Endothelial cell of umbilical vein (primary cell): Measurements from ENCODE around the gene AMIGO1.

Experiments
- EZH2 ChIP-seq: IDR thresholded peaks from 2 replicates; pipeline ENCODE4 v1.6.1; 2012; ENCODE audit warnings: borderline replicate concordance, low read depth, mild to moderate bottlenecking, moderate library complexity, low read length, inconsistent platforms; ENCODE audit not compliant: severe bottlenecking
- GATA2 ChIP-seq: IDR thresholded peaks from 2 replicates; pipeline ENCODE4 v1.7.0; 2011; ENCODE audit warnings: low read depth, mild to moderate bottlenecking, moderate library complexity, mixed read lengths, low read length; ENCODE audit not compliant: insufficient read length, insufficient read depth
- MYC ChIP-seq: IDR thresholded peaks from one replicate; pipeline ENCODE4 v1.6.1; 2011; ENCODE audit warnings: mild to moderate bottlenecking, low read depth, low read length
- POLR2A ChIP-seq: IDR thresholded peaks from 2 replicates; pipeline ENCODE4 v1.6.1; 2012; ENCODE audit warnings: low read depth, mild to moderate bottlenecking, control low read depth, low read length
- POLR2AphosphoS5 ChIP-seq: IDR thresholded peaks from 2 replicates; pipeline ENCODE4 v1.6.1; 2012; ENCODE audit warnings: low read depth, mild to moderate bottlenecking, control low read depth, low read length, moderate library complexity; ENCODE audit not compliant: insufficient read depth
- TF ChIP-seq, protein P1 (sequence below), 2 donors: IDR thresholded peaks; 1 replicate in 1 of 2; 2 replicates in 1 of 2; pipeline ENCODE4 v1.5.1; 2011; ENCODE audit warnings: low read length in 2 of 2, mild to moderate bottlenecking in 2 of 2, moderate library complexity in 2 of 2, control low read depth in 1 of 2, inconsistent platforms in 1 of 2, low read depth in 1 of 2; ENCODE audit not compliant: insufficient read depth in 1 of 2; ENCODE audit errors: extremely low read depth in 1 of 2

- TF ChIP-seq, protein P1, sequence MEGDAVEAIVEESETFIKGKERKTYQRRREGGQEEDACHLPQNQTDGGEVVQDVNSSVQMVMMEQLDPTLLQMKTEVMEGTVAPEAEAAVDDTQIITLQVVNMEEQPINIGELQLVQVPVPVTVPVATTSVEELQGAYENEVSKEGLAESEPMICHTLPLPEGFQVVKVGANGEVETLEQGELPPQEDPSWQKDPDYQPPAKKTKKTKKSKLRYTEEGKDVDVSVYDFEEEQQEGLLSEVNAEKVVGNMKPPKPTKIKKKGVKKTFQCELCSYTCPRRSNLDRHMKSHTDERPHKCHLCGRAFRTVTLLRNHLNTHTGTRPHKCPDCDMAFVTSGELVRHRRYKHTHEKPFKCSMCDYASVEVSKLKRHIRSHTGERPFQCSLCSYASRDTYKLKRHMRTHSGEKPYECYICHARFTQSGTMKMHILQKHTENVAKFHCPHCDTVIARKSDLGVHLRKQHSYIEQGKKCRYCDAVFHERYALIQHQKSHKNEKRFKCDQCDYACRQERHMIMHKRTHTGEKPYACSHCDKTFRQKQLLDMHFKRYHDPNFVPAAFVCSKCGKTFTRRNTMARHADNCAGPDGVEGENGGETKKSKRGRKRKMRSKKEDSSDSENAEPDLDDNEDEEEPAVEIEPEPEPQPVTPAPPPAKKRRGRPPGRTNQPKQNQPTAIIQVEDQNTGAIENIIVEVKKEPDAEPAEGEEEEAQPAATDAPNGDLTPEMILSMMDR (IDR thresholded peaks at IDR 0.05; ENCODE audit: extremely low read depth in 1 of 2, insufficient read depth in 1 of 2, low read depth in 1 of 2, low read length in 2 of 2): no peak
- TF ChIP-seq POLR2AphosphoS5 (no peak), POLR2A (no peak), GATA2 (no peak), MYC (no peak), EZH2 (no peak)
Observed at GRCh38 chr1:109502364-109502851, 7.1 kb downstream of the AMIGO1 start.
